ENCODE data around the gene MAP3K10. TPM values are rescaled to one million over a fixed set of nuclear protein-coding genes. Genes with fewer than 3 reads are reported as not detected.
"Not testable (repeated sequence)": the region's sequence is repeated elsewhere in the genome, so short reads cannot be mapped to it uniquely, and the experiment has no call there.

The MAP3K10 gene
- total RNA-seq (2014; rRNA removed; shearing (Covaris generic)): 16.7 and 24.5 TPM in 2 replicates

DNA sequence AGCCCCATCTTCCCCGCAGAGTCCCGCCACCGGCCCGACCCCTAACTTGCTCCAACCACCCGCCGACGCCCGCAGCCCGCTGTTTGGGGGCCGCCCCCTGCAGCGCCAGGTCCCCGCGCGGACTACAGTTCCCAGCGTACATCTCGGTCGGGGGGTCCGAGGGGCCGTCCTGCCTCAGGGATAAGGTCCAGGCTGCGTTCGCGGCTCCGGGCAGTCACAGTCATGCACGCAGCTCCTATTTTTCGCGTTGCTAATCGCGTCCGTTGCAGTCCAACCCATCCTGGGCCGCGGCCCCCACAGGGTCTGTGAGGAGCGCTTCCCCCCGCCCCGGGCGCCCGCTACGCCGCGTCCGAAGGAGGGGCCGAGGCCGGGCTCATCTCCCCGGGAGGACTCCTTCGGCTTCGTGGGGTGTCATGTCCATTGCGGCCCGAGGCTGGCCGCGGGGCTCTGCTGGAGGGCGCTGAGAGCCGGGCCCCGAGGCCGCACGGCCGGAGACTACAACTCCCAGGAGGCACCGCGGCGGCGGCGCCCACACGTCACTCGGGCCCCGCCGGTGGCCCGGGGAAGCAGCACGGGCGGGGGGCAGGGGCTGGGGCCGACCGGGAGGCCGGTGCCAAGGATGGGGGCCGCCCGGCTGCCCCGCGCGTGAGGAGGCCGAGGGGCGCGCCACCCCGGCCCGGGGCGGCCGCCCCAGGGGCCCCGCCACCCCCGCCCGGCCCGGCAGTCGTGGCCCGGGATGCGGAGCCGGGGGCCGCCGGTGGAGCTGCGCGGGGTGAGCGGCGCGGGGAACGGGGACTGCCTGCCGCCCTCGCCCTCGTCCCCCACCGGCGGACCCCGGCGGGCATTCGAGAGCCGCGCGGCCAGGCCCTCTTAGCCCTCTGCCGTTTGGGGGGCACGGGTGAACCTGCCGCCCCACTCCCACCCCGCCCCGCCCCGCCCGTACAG is at the start of gene MAP3K10:
Gene MAP3K10, plus strand, starts transcription at position 536 of the 945 bp plus-strand sequence. CDS start 606 bp downstream, outside the sequence.
- Histone ChIP-seq H3K4me3 (ENCODE audit: insufficient read depth, low read depth, low read length) (peak within 1 kb of the TSS; percentile 96), H3K36me3 (replicated peaks; ENCODE audit: control insufficient read depth, insufficient read depth, low read length) (no peaks in the 10 kb centered on the region), H3K27me3 (ENCODE audit: control insufficient read depth, insufficient read depth, low read length) (0 out of 2 replicates have a peak, but pooled peaks cover 1% of the 10 kb centered on the region)
- DNase-seq: peak; percentile 96

DNA sequence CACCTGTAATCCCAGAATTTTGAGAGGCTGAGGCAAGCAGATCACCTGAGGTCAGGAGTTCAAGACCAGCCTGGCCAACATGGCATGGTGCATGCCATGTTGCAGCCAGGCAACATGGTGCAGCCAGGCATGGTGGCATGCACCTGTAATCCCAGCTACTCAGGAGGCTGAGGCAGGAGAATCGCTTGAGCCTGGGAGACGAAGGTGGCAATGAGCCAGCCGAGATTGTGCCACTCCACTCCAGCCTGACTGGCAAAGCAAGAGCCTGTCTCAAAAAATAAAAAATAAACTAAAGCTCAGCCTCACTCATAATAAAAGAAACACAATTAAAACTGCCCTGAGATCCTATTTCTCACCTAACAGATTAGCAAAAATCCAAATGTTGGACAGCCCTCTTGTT is 49.7 kb upstream of the MAP3K10 start:
- H3K27me3 ChIP-seq (ENCODE audit: control insufficient read depth, insufficient read depth, low read length): no peaks in the 10 kb centered on the region

DNA sequence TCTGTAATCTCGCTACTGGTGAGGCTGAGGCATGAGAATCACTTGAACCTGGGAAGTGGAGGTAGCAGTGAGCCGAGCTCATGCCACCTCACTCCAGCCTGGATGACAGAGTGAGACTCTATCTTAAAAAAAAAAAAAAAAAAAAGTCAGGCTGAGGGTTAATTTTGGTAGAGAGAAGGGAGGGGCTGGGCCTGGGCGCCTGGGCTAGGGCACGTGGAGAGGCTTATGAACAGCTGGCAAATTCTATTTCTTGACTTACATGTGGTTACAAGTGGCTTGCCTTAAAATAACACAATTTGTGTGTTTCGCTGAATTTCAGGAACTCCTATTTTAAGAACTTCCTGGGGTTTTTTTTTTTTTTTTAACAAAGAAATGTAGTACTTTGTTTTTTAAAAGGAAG is 47.6 kb upstream of the MAP3K10 start:
- DNase-seq: no peak
- H3K27me3 ChIP-seq (ENCODE audit: control insufficient read depth, insufficient read depth, low read length): no peaks in the 10 kb centered on the region
- no peaks in the 10 kb centered on the region for H3K36me3 ChIP-seq (replicated peaks; ENCODE audit: control insufficient read depth, insufficient read depth, low read length)
- H3K4me3 ChIP-seq (ENCODE audit: insufficient read depth, low read depth, low read length): no peak overlapping the region

More for the DNA sequence above, 49.7 kb upstream of the MAP3K10 start:
- no peaks in the 10 kb centered on the region for H3K36me3 ChIP-seq (replicated peaks; ENCODE audit: control insufficient read depth, insufficient read depth, low read length)
- DNase-seq: no peak
- H3K4me3 ChIP-seq (ENCODE audit: insufficient read depth, low read depth, low read length): no peak overlapping the region

DNA sequence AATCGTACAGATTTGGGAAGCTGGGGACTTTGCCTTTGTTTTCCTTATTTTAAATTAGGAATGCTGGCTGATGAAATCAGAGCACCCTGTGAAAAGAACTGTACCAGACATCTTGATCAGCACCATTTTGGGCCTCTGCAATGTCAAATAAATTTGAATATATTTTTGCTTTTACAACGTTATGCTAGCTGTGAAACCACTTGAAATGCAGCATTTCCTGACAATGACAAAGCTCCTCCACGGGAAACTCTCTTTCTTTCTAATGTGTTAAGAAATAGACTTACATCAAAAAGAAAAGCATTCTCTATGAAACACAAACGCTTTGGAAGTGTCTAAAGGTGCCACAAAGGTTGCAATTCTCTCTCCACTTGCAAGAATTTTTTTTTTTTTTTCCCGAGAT is 47.1 kb upstream of the MAP3K10 start:
- Histone ChIP-seq H3K27me3 (ENCODE audit: control insufficient read depth, insufficient read depth, low read length) (no peaks in the 10 kb centered on the region), H3K4me3 (ENCODE audit: insufficient read depth, low read depth, low read length) (no peak overlapping the region), H3K36me3 (replicated peaks; ENCODE audit: control insufficient read depth, insufficient read depth, low read length) (no peaks in the 10 kb centered on the region)
- DNase-seq: no peak

DNA sequence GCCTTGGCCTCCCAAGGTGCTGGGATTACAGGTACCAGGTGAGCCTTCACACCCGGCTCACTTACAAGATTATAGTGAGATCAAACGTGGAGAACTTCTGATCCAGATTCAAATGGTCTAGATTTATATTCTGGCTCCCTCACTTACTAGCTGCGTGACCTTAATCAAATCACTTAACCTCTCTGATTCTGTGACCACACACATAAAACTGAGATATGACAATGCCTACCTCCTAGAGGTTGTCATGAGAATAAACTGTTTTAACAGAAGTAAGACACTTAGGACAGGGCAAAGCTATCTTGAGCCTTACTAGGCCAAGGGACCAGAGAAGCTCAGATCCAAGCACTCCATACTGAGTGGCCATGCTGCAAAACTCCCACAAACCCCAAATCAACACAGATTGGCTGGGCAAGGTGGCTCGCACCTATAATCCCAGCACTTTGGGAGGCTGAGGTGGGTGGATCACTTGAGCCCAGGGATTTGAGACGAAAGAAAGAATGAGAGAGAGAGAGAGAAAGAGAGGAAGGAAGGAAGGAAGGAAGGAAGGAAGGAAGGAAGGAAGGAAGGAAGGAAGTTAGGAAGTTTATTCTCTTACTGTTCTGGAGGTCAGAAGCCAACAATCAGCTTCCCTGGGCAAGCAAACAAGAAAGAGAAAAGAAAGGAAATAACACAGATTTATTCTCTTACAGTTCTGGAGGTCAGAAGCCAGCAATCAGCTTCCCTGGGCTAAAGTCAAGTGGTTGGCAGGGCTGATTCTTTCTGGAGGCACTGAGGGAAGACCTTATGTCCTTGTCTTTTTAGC is 46.1 kb upstream of the MAP3K10 start:
- Histone ChIP-seq H3K4me3 (ENCODE audit: insufficient read depth, low read depth, low read length) (no peak overlapping the region), H3K36me3 (replicated peaks; ENCODE audit: control insufficient read depth, insufficient read depth, low read length) (no peaks in the 10 kb centered on the region), H3K27me3 (ENCODE audit: control insufficient read depth, insufficient read depth, low read length) (no peaks in the 10 kb centered on the region)
- no peak for DNase-seq

DNA sequence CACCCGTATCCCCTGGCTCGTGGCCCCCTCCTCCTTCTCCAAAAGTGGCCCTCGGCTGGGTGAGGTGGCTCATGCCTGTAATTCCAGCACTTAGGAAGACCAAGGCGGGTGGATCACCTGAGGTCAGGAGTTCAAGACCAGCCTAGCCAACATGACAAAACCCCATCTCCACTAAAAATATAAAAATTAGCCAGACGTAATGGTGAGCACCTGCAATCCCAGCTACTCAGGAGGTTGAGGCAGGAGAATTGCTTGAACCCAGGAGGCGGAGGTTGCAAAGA is 45.5 kb upstream of the MAP3K10 start:
- not testable (repeated sequence) for H3K4me3 ChIP-seq (ENCODE audit: insufficient read depth, low read depth, low read length); H3K36me3 ChIP-seq (replicated peaks; ENCODE audit: control insufficient read depth, insufficient read depth, low read length); DNase-seq; H3K27me3 ChIP-seq (ENCODE audit: control insufficient read depth, insufficient read depth, low read length)

DNA sequence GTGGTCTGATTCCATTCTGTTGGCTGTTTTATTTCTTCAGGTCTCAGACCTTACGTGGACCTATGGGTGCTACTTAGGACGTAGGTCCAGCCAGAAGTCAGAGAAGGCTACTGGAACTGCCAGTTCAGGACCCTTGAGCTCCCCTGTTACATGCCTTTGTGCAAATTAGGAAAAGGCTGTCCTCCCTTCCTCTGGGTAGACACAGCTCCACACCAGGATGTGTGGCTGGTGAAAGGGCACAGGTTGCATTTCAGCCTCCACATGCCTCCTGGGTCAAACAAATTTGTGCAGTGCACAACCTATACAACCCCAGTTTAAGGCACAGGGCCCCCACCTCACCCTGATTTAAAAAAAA is 43.9 kb upstream of the MAP3K10 start:
- Histone ChIP-seq H3K36me3 (replicated peaks; ENCODE audit: control insufficient read depth, insufficient read depth, low read length) (no peaks in the 10 kb centered on the region), H3K27me3 (ENCODE audit: control insufficient read depth, insufficient read depth, low read length) (no peaks in the 10 kb centered on the region), H3K4me3 (ENCODE audit: insufficient read depth, low read depth, low read length) (no peak overlapping the region)
- DNase-seq: no peak

DNA sequence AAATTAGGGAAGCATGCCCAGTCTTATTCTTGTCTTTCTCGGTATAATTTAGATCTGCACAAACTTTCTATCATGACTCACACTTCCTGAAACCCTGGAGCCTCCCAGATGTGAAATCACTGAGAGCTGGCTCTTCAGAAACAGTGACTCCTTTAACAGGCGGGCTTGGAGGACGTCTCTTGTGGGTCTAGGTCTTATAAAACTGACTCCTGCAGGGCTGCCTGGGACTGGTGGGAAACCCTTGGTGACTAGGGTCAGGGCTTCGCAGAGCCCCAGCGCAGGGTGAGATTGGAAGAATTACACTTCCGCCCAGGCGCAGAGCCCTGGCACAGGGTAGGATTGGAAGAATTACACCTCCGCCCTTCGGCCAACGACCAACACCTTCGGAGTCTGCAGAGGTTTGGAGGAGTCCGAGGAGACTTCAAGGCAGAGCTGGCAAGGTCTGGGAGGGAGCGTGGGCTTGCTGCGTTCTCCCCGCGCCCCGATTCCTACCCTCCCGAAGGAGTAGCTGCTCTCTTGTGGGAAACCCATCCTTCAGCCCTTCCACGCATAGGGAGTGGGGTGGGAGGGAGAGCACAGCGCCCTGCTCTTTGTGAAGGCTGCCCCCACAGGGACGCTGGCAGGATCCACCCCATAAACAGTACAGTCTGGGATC is 43.4 kb upstream of the MAP3K10 start:
- no peaks in the 10 kb centered on the region for H3K36me3 ChIP-seq (replicated peaks; ENCODE audit: control insufficient read depth, insufficient read depth, low read length)
- H3K4me3 ChIP-seq (ENCODE audit: insufficient read depth, low read depth, low read length): no peak overlapping the region
- no peaks in the 10 kb centered on the region for H3K27me3 ChIP-seq (ENCODE audit: control insufficient read depth, insufficient read depth, low read length)
- no peak for DNase-seq

DNA sequence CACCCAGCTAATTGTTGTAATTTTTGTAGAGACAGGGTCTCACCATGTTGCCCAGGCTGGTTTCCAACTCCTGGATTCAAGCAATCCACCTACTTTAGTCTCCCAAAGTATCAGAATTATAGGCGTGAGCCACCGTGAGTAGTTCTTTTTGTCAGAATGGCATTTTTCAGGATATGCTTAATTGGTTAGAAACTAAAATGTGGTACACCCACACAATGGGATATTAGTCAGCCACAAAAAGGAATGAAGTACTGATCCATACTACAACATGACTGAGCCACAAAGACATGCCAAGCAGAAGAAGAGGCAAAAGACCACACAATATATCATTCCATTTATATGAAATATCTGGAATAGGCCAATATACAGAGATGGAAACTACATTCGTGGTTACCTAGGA is 41.7 kb upstream of the MAP3K10 start:
- H3K4me3 ChIP-seq (ENCODE audit: insufficient read depth, low read depth, low read length): no peak overlapping the region
- no peaks in the 10 kb centered on the region for H3K27me3 ChIP-seq (ENCODE audit: control insufficient read depth, insufficient read depth, low read length)
- no peak for DNase-seq
- no peaks in the 10 kb centered on the region for H3K36me3 ChIP-seq (replicated peaks; ENCODE audit: control insufficient read depth, insufficient read depth, low read length)

DNA sequence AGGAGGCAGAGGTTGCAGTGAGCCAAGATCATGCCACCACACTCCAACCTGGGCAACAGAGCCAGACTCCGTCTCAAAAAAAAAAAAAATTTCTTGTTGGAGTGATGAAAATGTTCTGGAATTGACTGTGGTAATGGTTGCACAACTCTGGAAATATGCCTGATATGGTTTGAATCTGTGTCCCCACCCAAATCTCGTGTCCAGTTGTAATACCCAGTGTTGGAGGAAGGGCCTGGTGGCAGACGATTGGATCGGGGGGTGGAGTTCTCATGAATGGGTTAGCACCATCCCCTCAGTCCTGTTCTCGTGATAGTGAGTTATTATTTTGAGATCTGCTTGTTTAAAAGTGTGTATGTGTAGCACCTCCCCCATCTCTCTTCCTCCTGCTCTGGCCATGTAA is 41.1 kb upstream of the MAP3K10 start:
- H3K36me3 ChIP-seq (replicated peaks; ENCODE audit: control insufficient read depth, insufficient read depth, low read length): no peaks in the 10 kb centered on the region
- no peaks in the 10 kb centered on the region for H3K27me3 ChIP-seq (ENCODE audit: control insufficient read depth, insufficient read depth, low read length)
- H3K4me3 ChIP-seq (ENCODE audit: insufficient read depth, low read depth, low read length): no peak overlapping the region
- no peak for DNase-seq

DNA sequence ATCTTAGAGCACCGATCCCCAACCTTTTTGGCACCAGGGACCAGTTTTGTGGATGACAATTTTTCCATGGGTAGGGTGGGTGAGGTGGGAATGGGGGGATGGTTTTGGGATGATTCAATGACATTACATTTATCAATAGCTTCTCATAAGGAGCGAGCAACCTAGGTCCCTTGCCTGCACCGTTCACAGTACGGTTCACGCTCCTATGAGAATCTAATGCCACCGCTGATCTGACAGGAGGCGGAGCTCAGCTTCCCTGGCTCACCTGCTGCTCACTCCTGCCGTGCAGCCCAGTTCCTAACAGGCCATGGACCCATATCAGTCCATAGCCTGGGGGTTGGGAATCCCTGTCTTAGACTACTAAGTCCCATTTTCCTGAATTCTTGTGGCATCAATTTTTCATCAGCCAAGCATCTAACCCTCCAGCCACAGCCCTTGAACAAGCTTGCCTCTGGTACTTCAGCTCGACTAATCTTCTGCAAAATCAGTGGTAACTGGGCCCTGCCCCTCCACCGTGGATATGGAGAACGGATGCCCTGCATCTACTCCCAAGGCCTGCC is 37.0 kb upstream of the MAP3K10 start:
- no peak for DNase-seq
- H3K36me3 ChIP-seq (replicated peaks; ENCODE audit: control insufficient read depth, insufficient read depth, low read length): no peaks in the 10 kb centered on the region
- no peak overlapping the region for H3K4me3 ChIP-seq (ENCODE audit: insufficient read depth, low read depth, low read length)
- H3K27me3 ChIP-seq (ENCODE audit: control insufficient read depth, insufficient read depth, low read length): no peaks in the 10 kb centered on the region

DNA sequence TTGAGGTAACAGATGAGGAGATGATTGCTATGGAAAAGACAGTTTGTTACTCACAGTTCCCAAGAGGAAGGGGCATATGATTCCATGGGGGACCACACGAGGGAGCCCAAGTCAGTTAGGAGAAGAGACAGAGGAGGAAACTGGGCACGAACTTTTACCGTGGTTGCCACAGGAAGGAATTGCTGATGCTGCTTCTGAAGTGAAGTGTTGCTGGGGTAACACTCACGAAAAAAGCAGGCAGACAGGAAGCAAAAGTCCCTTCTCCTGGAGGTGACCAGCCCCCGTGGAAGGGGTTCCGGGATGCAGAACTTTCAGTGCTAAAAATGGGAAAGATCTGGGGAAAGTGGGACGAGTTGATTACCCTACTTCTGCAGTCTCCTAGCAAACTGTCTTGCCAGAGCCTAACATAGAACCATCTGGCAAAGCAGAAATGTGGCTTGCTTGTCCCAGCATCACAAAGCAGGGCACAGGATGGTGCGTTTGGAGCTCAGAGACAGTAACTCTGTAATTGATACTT is 35.4 kb upstream of the MAP3K10 start:
- no peaks in the 10 kb centered on the region for H3K36me3 ChIP-seq (replicated peaks; ENCODE audit: control insufficient read depth, insufficient read depth, low read length)
- peak; percentile 51 for DNase-seq
- H3K27me3 ChIP-seq (ENCODE audit: control insufficient read depth, insufficient read depth, low read length): no peaks in the 10 kb centered on the region

DNA sequence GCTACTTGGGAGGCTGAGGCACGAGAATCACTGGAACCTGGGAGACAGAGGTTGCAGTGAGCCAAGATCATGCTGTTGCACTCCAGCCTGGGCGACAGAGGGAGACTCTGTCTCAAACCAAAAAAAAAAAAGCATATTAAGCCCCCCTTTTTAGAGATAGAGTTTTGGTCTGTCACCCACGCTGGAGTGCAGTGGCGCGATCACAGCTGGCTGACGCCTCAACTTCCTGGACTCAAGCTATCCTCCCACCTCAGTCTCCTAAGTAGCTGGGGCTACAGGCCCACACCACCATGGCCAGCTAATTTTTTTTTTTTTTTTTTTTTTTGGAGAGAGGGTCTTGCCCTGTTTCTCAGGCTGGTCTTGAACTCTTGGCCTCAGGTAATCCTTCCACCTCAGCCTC is 34.2 kb upstream of the MAP3K10 start:
- H3K4me3 ChIP-seq (ENCODE audit: insufficient read depth, low read depth, low read length): no peak overlapping the region
- no peaks in the 10 kb centered on the region for H3K36me3 ChIP-seq (replicated peaks; ENCODE audit: control insufficient read depth, insufficient read depth, low read length)
- no peaks in the 10 kb centered on the region for H3K27me3 ChIP-seq (ENCODE audit: control insufficient read depth, insufficient read depth, low read length)
- no peak for DNase-seq

More for the DNA sequence above, 35.4 kb upstream of the MAP3K10 start:
- H3K4me3 ChIP-seq (ENCODE audit: insufficient read depth, low read depth, low read length): no peak overlapping the region

DNA sequence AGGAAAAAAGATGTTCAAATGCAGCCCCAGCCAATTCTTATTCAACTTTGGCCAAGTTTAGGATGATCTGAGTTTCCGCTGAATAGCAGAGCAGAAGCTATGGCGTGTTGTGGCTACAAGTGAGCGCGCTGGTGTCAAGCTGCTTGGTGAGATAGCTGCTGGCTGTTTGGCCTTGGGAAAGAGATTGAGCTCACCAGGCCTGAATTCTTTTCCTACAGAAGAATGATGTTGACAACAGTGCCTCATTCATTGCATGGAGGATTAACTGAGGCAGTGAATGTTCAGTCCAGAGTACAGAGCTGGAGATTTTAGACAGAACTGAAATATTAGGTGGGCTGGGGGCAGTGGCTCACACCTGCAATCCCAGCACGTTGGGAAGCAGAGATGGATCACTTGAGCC is 31.5 kb upstream of the MAP3K10 start:
- H3K4me3 ChIP-seq (ENCODE audit: insufficient read depth, low read depth, low read length): no peak overlapping the region
- no peaks in the 10 kb centered on the region for H3K27me3 ChIP-seq (ENCODE audit: control insufficient read depth, insufficient read depth, low read length)
- no peak for DNase-seq
- no peaks in the 10 kb centered on the region for H3K36me3 ChIP-seq (replicated peaks; ENCODE audit: control insufficient read depth, insufficient read depth, low read length)

Data from H7 (cell line).